Astrocyte (in vitro differentiated cells and primary cell): ENCODE measurements around the gene ARSJ. TPM values are rescaled to one million over a fixed set of nuclear protein-coding genes. Genes with fewer than 3 reads are reported as not detected.

Experiments used
- DNase-seq: peaks from one replicate; pipeline ENCODE4 v3.0.0-alpha.2; 2010; ENCODE audit warnings: low read depth
- FAIRE-seq: peaks from 2 replicates; lab custom pipeline; 2011; peaks lifted over from hg19 to GRCh38; lab: Jason Lieb, UNC
- H2AFZ ChIP-seq: 2 replicates; pipeline ENCODE4 v1.6.0; 2012; ENCODE audit warnings: low read depth, low read length, inconsistent platforms
- H3K27ac ChIP-seq: 2 replicates; pipeline ENCODE4 v1.5.1; 2011; ENCODE audit warnings: low read depth, low read length, inconsistent platforms
- H3K27me3 ChIP-seq: 2 replicates; pipeline ENCODE4 v1.6.0; 2011; ENCODE audit warnings: low read length, inconsistent platforms; ENCODE audit not compliant: insufficient read depth
- H3K36me3 ChIP-seq: 2 replicates; pipeline ENCODE4 v1.5.1; 2011; ENCODE audit warnings: low read length, inconsistent platforms; ENCODE audit not compliant: insufficient read depth
- H3K4me1 ChIP-seq: 2 replicates; pipeline ENCODE4 v1.5.1; 2011; ENCODE audit warnings: low read length, inconsistent platforms; ENCODE audit not compliant: insufficient read depth
- H3K4me2 ChIP-seq: 2 replicates; pipeline ENCODE4 v1.6.0; 2012; ENCODE audit warnings: low read length, inconsistent platforms
- H3K4me3 ChIP-seq: 2 replicates; pipeline ENCODE4 v1.5.1; 2011; ENCODE audit warnings: low read depth, mild to moderate bottlenecking, low read length, inconsistent platforms; ENCODE audit not compliant: insufficient read depth
- H3K79me2 ChIP-seq: 2 replicates; pipeline ENCODE4 v1.6.0; 2012; ENCODE audit warnings: mild to moderate bottlenecking, low read length, inconsistent platforms; ENCODE audit not compliant: insufficient read depth
- H3K9ac ChIP-seq: 2 replicates; pipeline ENCODE4 v1.6.0; 2012; ENCODE audit warnings: mild to moderate bottlenecking, low read length, inconsistent platforms
- H3K9me3 ChIP-seq: 2 replicates; pipeline ENCODE4 v1.5.1; 2012; ENCODE audit warnings: low read depth, mild to moderate bottlenecking, low read length, inconsistent platforms; ENCODE audit not compliant: insufficient read depth
- H4K20me1 ChIP-seq: 2 replicates; pipeline ENCODE4 v1.6.0; 2012; ENCODE audit warnings: low read length, inconsistent platforms; ENCODE audit not compliant: insufficient read depth
- H3K27ac Mint-ChIP-seq: one replicate; pipeline ENCODE4 v1.8.0; 2021; ENCODE audit warnings: mild to moderate bottlenecking, mixed read lengths; ENCODE audit not compliant: unreplicated experiment
- H3K27me3 Mint-ChIP-seq: one replicate; pipeline ENCODE4 v1.8.0; 2021; ENCODE audit warnings: low read depth, mixed read lengths; ENCODE audit not compliant: unreplicated experiment
- H3K36me3 Mint-ChIP-seq: one replicate; pipeline ENCODE4 v1.8.0; 2021; ENCODE audit warnings: low read depth, mixed read lengths; ENCODE audit not compliant: unreplicated experiment
- H3K4me1 Mint-ChIP-seq: one replicate; pipeline ENCODE4 v1.8.0; 2021; ENCODE audit warnings: low read depth, mixed read lengths; ENCODE audit not compliant: unreplicated experiment
- H3K4me3 Mint-ChIP-seq: one replicate; pipeline ENCODE4 v1.8.0; 2021; ENCODE audit warnings: mild to moderate bottlenecking, moderate library complexity, mixed read lengths; ENCODE audit not compliant: unreplicated experiment
- H3K9me3 Mint-ChIP-seq: one replicate; pipeline ENCODE4 v1.8.0; 2021; ENCODE audit warnings: mild to moderate bottlenecking, mixed read lengths; ENCODE audit not compliant: unreplicated experiment
- EZH2 ChIP-seq: IDR thresholded peaks from 2 replicates; pipeline ENCODE4 v1.6.1; 2012; ENCODE audit warnings: mild to moderate bottlenecking, low read length, inconsistent platforms; ENCODE audit not compliant: insufficient read depth
- total RNA-seq: library from RNA; stranded (reverse); gene quantifications from 2 replicates; pipeline ENCODE4 v1.2.1, GENCODE V29; 2021
- TF ChIP-seq, protein P1 (sequence below): IDR thresholded peaks from 2 replicates; pipeline ENCODE4 v1.5.1; 2011; ENCODE audit warnings: low read depth, mild to moderate bottlenecking, inconsistent platforms, low read length, moderate library complexity; ENCODE audit not compliant: insufficient read depth

ARSJ gene
- total RNA-seq, 1 donor from 2014 or later: 66.5 TPM

DNA sequence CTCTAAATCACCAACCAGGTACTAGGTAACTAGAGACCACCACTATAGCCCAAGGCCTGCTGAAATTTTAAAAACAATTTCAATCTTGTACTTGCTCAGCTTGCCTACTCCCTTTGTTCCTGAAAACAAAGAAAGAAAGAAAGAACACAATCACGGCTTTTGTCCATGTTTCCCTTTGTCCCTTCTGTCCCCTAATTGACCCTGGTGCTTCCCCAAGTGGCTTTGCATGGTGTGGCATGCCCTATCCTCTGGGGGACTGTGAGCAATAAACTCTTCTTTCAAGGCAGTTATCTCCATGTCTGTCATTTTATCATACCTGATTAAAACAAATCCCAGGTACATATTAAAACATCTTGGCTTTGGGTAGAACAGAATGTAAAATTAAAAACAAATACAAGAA is 94.8 kb downstream of the ARSJ start:
- Histone ChIP-seq H3K9ac (no peak overlapping the region), H3K4me1 (no peaks in the 10 kb centered on the region), H3K9me3 (no peaks in the 10 kb centered on the region), H3K27me3 (no peaks in the 10 kb centered on the region), H3K4me2 (no peak overlapping the region), H3K36me3 (no peaks in the 10 kb centered on the region), H2AFZ (no peak overlapping the region), H3K27ac (no peak overlapping the region), H4K20me1 (no peaks in the 10 kb centered on the region), H3K4me3 (no peak overlapping the region), H3K79me2 (no peaks in the 10 kb centered on the region)
- peaks cover 5% of the 10 kb centered on the region for H3K4me1 Mint-ChIP-seq
- H3K27me3 Mint-ChIP-seq: no peaks in the 10 kb centered on the region
- no peak overlapping the region for H3K27ac Mint-ChIP-seq
- H3K4me3 Mint-ChIP-seq: no peak overlapping the region
- DNase-seq: no peak
- TF ChIP-seq, protein P1, sequence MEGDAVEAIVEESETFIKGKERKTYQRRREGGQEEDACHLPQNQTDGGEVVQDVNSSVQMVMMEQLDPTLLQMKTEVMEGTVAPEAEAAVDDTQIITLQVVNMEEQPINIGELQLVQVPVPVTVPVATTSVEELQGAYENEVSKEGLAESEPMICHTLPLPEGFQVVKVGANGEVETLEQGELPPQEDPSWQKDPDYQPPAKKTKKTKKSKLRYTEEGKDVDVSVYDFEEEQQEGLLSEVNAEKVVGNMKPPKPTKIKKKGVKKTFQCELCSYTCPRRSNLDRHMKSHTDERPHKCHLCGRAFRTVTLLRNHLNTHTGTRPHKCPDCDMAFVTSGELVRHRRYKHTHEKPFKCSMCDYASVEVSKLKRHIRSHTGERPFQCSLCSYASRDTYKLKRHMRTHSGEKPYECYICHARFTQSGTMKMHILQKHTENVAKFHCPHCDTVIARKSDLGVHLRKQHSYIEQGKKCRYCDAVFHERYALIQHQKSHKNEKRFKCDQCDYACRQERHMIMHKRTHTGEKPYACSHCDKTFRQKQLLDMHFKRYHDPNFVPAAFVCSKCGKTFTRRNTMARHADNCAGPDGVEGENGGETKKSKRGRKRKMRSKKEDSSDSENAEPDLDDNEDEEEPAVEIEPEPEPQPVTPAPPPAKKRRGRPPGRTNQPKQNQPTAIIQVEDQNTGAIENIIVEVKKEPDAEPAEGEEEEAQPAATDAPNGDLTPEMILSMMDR: no peak
- peaks cover 3% of the 10 kb centered on the region for H3K36me3 Mint-ChIP-seq
- no peaks in the 10 kb centered on the region for H3K9me3 Mint-ChIP-seq
- no peak for FAIRE-seq

DNA sequence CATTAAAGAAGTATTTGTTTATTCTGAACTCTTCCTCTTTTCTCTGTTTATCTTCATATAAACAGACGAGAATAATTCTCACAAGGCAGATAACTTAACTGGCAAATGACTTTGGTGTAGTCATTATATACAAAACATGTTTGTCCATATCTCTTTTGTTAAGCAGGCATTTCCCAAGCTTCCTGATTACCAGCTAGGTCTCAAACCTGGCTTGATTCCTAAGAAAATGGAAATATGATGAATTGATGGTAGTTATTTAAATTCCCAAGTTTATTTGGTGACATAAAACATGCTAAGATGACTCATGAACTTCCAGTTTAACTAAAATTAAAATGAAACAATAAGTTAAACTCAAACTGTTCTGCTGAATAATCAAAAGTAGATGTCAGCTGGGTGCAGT is 96.8 kb downstream of the ARSJ start:
- Histone ChIP-seq H3K79me2 (no peaks in the 10 kb centered on the region), H3K9me3 (no peaks in the 10 kb centered on the region), H2AFZ (no peak overlapping the region), H3K27ac (no peak overlapping the region), H4K20me1 (no peaks in the 10 kb centered on the region), H3K27me3 (no peaks in the 10 kb centered on the region), H3K4me2 (no peak overlapping the region), H3K4me1 (peaks cover 4% of the 10 kb centered on the region), H3K4me3 (no peak overlapping the region), H3K36me3 (no peaks in the 10 kb centered on the region), H3K9ac (no peak overlapping the region)
- DNase-seq (peak; percentile 48), FAIRE-seq (no peak)
- no peaks in the 10 kb centered on the region for H3K27me3 Mint-ChIP-seq
- TF ChIP-seq, protein P1: no peak
- TF ChIP-seq EZH2: no peak
- peaks cover 3% of the 10 kb centered on the region for H3K36me3 Mint-ChIP-seq
- H3K4me3 Mint-ChIP-seq: no peak overlapping the region
- H3K27ac Mint-ChIP-seq: no peak overlapping the region
- no peaks in the 10 kb centered on the region for H3K9me3 Mint-ChIP-seq
- peaks cover 7% of the 10 kb centered on the region for H3K4me1 Mint-ChIP-seq

DNA sequence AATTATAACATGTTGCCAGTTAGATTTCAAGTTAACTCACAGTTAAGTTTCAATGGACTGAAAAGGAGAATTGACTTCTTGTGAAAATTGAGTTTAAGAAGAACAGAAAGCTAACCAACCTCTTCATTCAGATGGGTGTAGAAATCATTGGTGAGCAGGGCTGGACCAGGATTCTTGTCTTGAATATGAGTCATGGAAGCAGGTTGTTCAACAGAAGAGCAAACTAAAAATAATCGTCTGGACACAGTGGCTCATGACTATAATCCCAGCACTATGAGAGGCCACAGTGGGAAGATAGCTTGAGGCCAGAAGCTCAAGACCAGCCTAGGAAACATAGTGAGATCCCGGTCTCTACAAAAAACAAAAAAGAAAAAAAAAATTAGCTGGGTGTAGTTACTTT is 98.2 kb downstream of the ARSJ start:
- DNase-seq (peak; percentile 35), FAIRE-seq (peak; percentile 45)
- Histone ChIP-seq H3K9me3 (no peaks in the 10 kb centered on the region), H3K4me3 (no peak overlapping the region), H3K27ac (no peak overlapping the region), H3K79me2 (no peaks in the 10 kb centered on the region), H3K9ac (no peak overlapping the region), H2AFZ (no peak overlapping the region), H3K4me2 (no peak overlapping the region), H3K4me1 (peaks cover 4% of the 10 kb centered on the region), H4K20me1 (no peaks in the 10 kb centered on the region), H3K36me3 (no peaks in the 10 kb centered on the region), H3K27me3 (no peaks in the 10 kb centered on the region)
- H3K36me3 Mint-ChIP-seq: peaks cover 3% of the 10 kb centered on the region
- H3K4me3 Mint-ChIP-seq: no peak overlapping the region
- TF ChIP-seq, protein P1: no peak
- TF ChIP-seq EZH2: no peak
- H3K27ac Mint-ChIP-seq: no peak overlapping the region
- H3K4me1 Mint-ChIP-seq: peaks cover 7% of the 10 kb centered on the region
- no peaks in the 10 kb centered on the region for H3K9me3 Mint-ChIP-seq
- no peaks in the 10 kb centered on the region for H3K27me3 Mint-ChIP-seq
